NB4 (cell line): ENCODE measurements around the gene SAMD4A.

Experiments used
- CTCF ChIP-seq: IDR thresholded peaks from one replicate; pipeline ENCODE4 v1.5.1; 2012; ENCODE audit warnings: low read depth, low read length
- POLR2A ChIP-seq: IDR thresholded peaks from 2 replicates; pipeline ENCODE4 v1.6.1; 2011; ENCODE audit warnings: mild to moderate bottlenecking; ENCODE audit not compliant: insufficient read length; ENCODE audit errors: extremely low read depth

GRCh38 chr14:54775486-54776140 lies 208.7 kb downstream of the SAMD4A start:
- TF ChIP-seq CTCF (no peak), POLR2A (no peak)
